HEK293 (cell line): ENCODE results near the gene TSTD1.
A peak's percentile ranks its signal among the peaks of the same experiment; 100 is the strongest.

Experiments used
- CTCF ChIA-PET: fragments of 350-600 bp; formaldehyde crosslinking; extraction: SDS; loops from one replicate; lab custom pipeline; 2021; ENCODE audit warnings: antibody characterized with exemption; lab: Yijun Ruan, JAX
- POLR2A ChIA-PET: fragments of 300-600 bp; formaldehyde crosslinking; extraction: SDS; loops from one replicate; lab custom pipeline; 2020; ENCODE audit warnings: antibody characterized with exemption, inconsistent platforms; lab: Yijun Ruan, JAX
- H3K27ac ChIP-seq: fragments of 200-500 bp; sonication (Bioruptor generic); 2 replicates; pipeline ENCODE4 v1.5.1; 2014; ENCODE audit warnings: low read depth, low read length, control low read depth, inconsistent platforms; ENCODE audit errors: extremely low read depth
- H3K36me3 ChIP-seq, 2 experiments: fragments of 200-500 bp in 1 of 2; sonication (Bioruptor generic) in 1 of 2; 1 replicate in 1 of 2; 2 replicates in 1 of 2; pipeline ENCODE4 v1.5.1; 2014 to 2017; ENCODE audit warnings: inconsistent platforms in 2 of 2, low read length in 2 of 2; ENCODE audit not compliant: control insufficient read depth in 2 of 2, insufficient read depth in 1 of 2
- H3K4me1 ChIP-seq: fragments of 200-500 bp; sonication (Bioruptor generic); 2 replicates; pipeline ENCODE4 v1.5.1; 2014; ENCODE audit warnings: mild to moderate bottlenecking, low read length, inconsistent platforms; ENCODE audit not compliant: control insufficient read depth, insufficient read depth
- H3K4me3 ChIP-seq: 2 replicates; pipeline ENCODE4 v1.5.1; 2011; ENCODE audit warnings: low read depth, mild to moderate bottlenecking, control low read depth, low read length, moderate library complexity
- H3K9me3 ChIP-seq: fragments of 200-500 bp; sonication (Bioruptor generic); 2 replicates; pipeline ENCODE4 v1.5.1; 2014; ENCODE audit warnings: low read depth, low read length, inconsistent platforms; ENCODE audit not compliant: control insufficient read depth, insufficient read depth
- BCL11A ChIP-seq: fragments of 450-650 bp; formaldehyde crosslinking; IDR thresholded peaks from 2 replicates; pipeline ENCODE4 v1.5.1; 2016; ENCODE audit warnings: low read depth, missing biosample characterization, missing genetic modification characterization
- PRDM6 ChIP-seq: fragments of 450-650 bp; formaldehyde crosslinking; IDR thresholded peaks from 2 replicates; pipeline ENCODE4 v1.5.1; 2017; ENCODE audit warnings: missing biosample characterization, missing genetic modification characterization
- SCRT2 ChIP-seq: fragments of 450-650 bp; formaldehyde crosslinking; IDR thresholded peaks from 2 replicates; pipeline ENCODE4 v1.5.1; 2016; ENCODE audit warnings: missing biosample characterization, missing genetic modification characterization
- TRIM28 ChIP-seq: IDR thresholded peaks from 2 replicates; pipeline ENCODE4 v1.6.1; 2011; ENCODE audit warnings: low read length, control low read depth, borderline replicate concordance
- ZFP3 ChIP-seq: fragments of 450-650 bp; formaldehyde crosslinking; IDR thresholded peaks from 2 replicates; pipeline ENCODE4 v1.5.1; 2016; ENCODE audit warnings: low read depth, missing biosample characterization, missing genetic modification characterization
- ZIC2 ChIP-seq: fragments of 450-650 bp; formaldehyde crosslinking; IDR thresholded peaks from 2 replicates; pipeline ENCODE4 v1.5.1; 2016; ENCODE audit warnings: missing biosample characterization, missing genetic modification characterization
- ZNF10 ChIP-seq: fragments of 450-650 bp; formaldehyde crosslinking; IDR thresholded peaks from 2 replicates; pipeline ENCODE4 v1.5.1; 2017; ENCODE audit warnings: missing biosample characterization, missing genetic modification characterization
- ZNF146 ChIP-seq: fragments of 450-650 bp; formaldehyde crosslinking; IDR thresholded peaks from 2 replicates; pipeline ENCODE4 v1.5.1; 2016; ENCODE audit warnings: missing biosample characterization, missing genetic modification characterization
- ZNF211 ChIP-seq: fragments of 450-650 bp; formaldehyde crosslinking; IDR thresholded peaks from 2 replicates; pipeline ENCODE4 v1.5.1; 2016; ENCODE audit warnings: low read depth, missing biosample characterization, missing genetic modification characterization
- ZNF214 ChIP-seq: fragments of 450-650 bp; formaldehyde crosslinking; IDR thresholded peaks from 2 replicates; pipeline ENCODE4 v1.5.1; 2017; ENCODE audit warnings: missing biosample characterization, mild to moderate bottlenecking, missing genetic modification characterization, borderline replicate concordance
- ZNF274 ChIP-seq, 2 experiments: fragments of 200-500 bp in 1 of 2; fragments of 450-650 bp in 1 of 2; sonication (Bioruptor generic) in 1 of 2; formaldehyde crosslinking in 1 of 2; IDR thresholded peaks; 2 replicates each; pipeline versions ENCODE4 v1.5.1 to v1.6.1; 2014 to 2016; ENCODE audit warnings: borderline replicate concordance in 1 of 2, inconsistent platforms in 1 of 2, low read length in 1 of 2, missing biosample characterization in 1 of 2, missing genetic modification characterization in 1 of 2
- ZNF514 ChIP-seq: fragments of 450-650 bp; formaldehyde crosslinking; IDR thresholded peaks from 2 replicates; pipeline ENCODE4 v1.5.1; 2016; ENCODE audit warnings: missing biosample characterization, missing genetic modification characterization
- ZNF629 ChIP-seq: fragments of 450-650 bp; formaldehyde crosslinking; IDR thresholded peaks from 2 replicates; pipeline ENCODE4 v1.5.1; 2017; ENCODE audit warnings: missing biosample characterization, missing genetic modification characterization
- ZNF776 ChIP-seq: fragments of 450-650 bp; formaldehyde crosslinking; IDR thresholded peaks from 2 replicates; pipeline ENCODE4 v1.5.0; 2017; ENCODE audit warnings: missing biosample characterization, missing genetic modification characterization, borderline replicate concordance
- TF ChIP-seq, protein P1 (sequence below): fragments of 450-650 bp; formaldehyde crosslinking; IDR thresholded peaks from 2 replicates; pipeline ENCODE4 v1.5.1; 2016; ENCODE audit warnings: missing biosample characterization, missing genetic modification characterization

The TSTD1 gene

GRCh38 chr1:161048949-161049722, 10.4 kb upstream of the TSTD1 start:
- Histone ChIP-seq H3K4me3 (no peak overlapping the region), H3K36me3 (no peaks in the 10 kb centered on the region), H3K4me1 (0 out of 2 replicates have a peak, but pooled peaks cover 4% of the 10 kb centered on the region), H3K9me3 (no peaks in the 10 kb centered on the region), H3K27ac (no peak overlapping the region)
- ChIA-PET CTCF (interaction anchor here (0.5 to 1.3 kb wide), 2 partner anchors 10 to 12 kb away, joined by 3 to 4 read pairs; partner anchors contain the start of gene TSTD1), POLR2A (interaction anchor here (1.2 kb wide), 1 partner anchor 98 kb away, joined by 4 read pairs; no protein-coding TSS in a partner anchor)
- no peak for TF ChIP-seq ZNF274 (IDR thresholded peaks at IDR 0.05; ENCODE audit: low read length)
- peak; percentile 95 for TF ChIP-seq ZNF274 (tag by site-specific recombination; IDR thresholded peaks at IDR 0.05; ENCODE audit: borderline replicate concordance)
- no peak for TF ChIP-seq ZNF211
- TF ChIP-seq ZNF10 (tag by site-specific recombination) = no peak
- no peak for TF ChIP-seq ZNF214 (tag by site-specific recombination)
- peak; percentile 40; the same call in 1 of the 2 replicates for TF ChIP-seq TRIM28
- no peak for TF ChIP-seq ZIC2 (tag by site-specific recombination)
- TF ChIP-seq ZNF514 (tag by site-specific recombination) = no peak
- no peak for TF ChIP-seq PRDM6 (tag by site-specific recombination)
- TF ChIP-seq ZNF776 (tag by site-specific recombination) = no peak
- TF ChIP-seq ZNF146 (tag by site-specific recombination) = no peak
- no peak for TF ChIP-seq ZFP3 (tag by site-specific recombination)
- TF ChIP-seq, protein P1, sequence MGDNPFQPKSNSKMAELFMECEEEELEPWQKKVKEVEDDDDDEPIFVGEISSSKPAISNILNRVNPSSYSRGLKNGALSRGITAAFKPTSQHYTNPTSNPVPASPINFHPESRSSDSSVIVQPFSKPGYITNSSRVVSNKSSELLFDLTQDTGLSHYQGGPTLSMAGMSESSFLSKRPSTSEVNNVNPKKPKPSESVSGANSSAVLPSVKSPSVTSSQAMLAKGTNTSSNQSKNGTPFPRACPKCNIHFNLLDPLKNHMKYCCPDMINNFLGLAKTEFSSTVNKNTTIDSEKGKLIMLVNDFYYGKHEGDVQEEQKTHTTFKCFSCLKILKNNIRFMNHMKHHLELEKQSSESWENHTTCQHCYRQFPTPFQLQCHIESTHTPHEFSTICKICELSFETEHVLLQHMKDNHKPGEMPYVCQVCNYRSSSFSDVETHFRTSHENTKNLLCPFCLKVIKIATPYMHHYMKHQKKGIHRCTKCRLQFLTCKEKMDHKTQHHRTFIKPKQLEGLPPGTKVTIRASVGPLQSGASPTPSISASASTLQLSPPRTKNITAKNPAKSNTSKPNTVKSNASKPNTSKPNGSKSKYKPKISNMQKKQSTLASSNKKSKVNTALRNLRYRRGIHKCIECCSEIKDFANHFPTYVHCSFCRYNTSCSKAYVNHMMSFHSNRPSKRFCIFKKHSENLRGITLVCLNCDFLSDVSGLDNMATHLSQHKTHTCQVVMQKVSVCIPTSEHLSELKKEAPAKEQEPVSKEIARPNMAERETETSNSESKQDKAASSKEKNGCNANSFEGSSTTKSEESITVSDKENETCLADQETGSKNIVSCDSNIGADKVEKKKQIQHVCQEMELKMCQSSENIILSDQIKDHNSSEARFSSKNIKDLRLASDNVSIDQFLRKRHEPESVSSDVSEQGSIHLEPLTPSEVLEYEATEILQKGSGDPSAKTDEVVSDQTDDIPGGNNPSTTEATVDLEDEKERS (tag by site-specific recombination) = no peak
- no peak for TF ChIP-seq BCL11A (tag by site-specific recombination)

GRCh38 chr1:161047436-161048420, 9.0 kb upstream of the TSTD1 start:
- peaks cover 0 to 7% of the 10 kb centered on the region in 2 experiments; a peak in 1 of 3 replicates for H3K36me3 ChIP-seq
- TF ChIP-seq ZNF629 (tag by site-specific recombination) = no peak
- 0 out of 2 replicates have a peak, but pooled peaks have one; percentile 8 for TF ChIP-seq SCRT2
- TF ChIP-seq, all 188 proteins: peak for 1
- H3K27ac ChIP-seq = no peak overlapping the region
- H3K4me3 ChIP-seq = no peak overlapping the region
- no peaks in the 10 kb centered on the region for H3K9me3 ChIP-seq
- CTCF ChIA-PET = interaction anchor here (0.6 to 4.6 kb wide), 8 partner anchors 24 to 270 kb away, joined by 3 to 27 read pairs (median 4); partner anchors contain the start of genes F11R, ITLN2 and KLHDC9
- H3K4me1 ChIP-seq = 0 out of 2 replicates have a peak, but pooled peaks cover 4% of the 10 kb centered on the region
- POLR2A ChIA-PET = interaction anchor here (0.8 kb wide), 1 partner anchor 37 kb away, joined by 3 read pairs; no protein-coding TSS in a partner anchor
